Activated T-helper 2 cell treated with anti-CD3 and anti-CD28 coated beads, Interferon-gamma antibody, Interleukin-2, Interleukin-4, amounts not matched to agents 10 μg/mL and 5 μg/mL and 100 μg/mL, durations not matched to agents 14 hours and 24 hours and 36 hours (primary cell): ENCODE data around the gene PFDN5. TPM values are rescaled to one million over a fixed set of nuclear protein-coding genes. Genes with fewer than 3 reads are reported as not detected.
A peak's percentile ranks its signal among the peaks of the same experiment; 100 is the strongest.

Experiments used
- DNase-seq: peaks from one replicate; pipeline ENCODE4 v3.0.0; 2021; ENCODE audit warnings: low spot score
- H3K27ac Mint-ChIP-seq: one replicate; pipeline ENCODE4 v1.8.0; 2021; ENCODE audit warnings: mixed read lengths
- H3K27me3 Mint-ChIP-seq: one replicate; pipeline ENCODE4 v1.8.0; 2021; ENCODE audit warnings: low read depth, mixed read lengths
- H3K36me3 Mint-ChIP-seq: one replicate; pipeline ENCODE4 v1.8.0; 2021; ENCODE audit warnings: low read depth, mixed read lengths
- H3K4me1 Mint-ChIP-seq: one replicate; pipeline ENCODE4 v1.8.0; 2021; ENCODE audit warnings: low read depth, mixed read lengths
- H3K4me3 Mint-ChIP-seq: one replicate; pipeline ENCODE4 v1.8.0; 2021; ENCODE audit warnings: low read depth, mild to moderate bottlenecking, moderate library complexity, mixed read lengths
- H3K9me3 Mint-ChIP-seq: one replicate; pipeline ENCODE4 v1.8.0; 2021; ENCODE audit warnings: mixed read lengths
- intact Hi-C: fragments of 100-400 bp; cut with micrococcal nuclease; formaldehyde crosslinking; loops from one replicate; pipeline ENCODE4 v1.15.1; 2023
- total RNA-seq: library from RNA; stranded (reverse); gene quantifications from 2 replicates; pipeline ENCODE4 v1.2.3, GENCODE V29; 2022

Gene PFDN5
- total RNA-seq, 1 donor from 2014 or later: 321 TPM

- intact Hi-C loops: loop anchor here (1.0 to 2.0 kb wide), 6 partner anchors 16 to 59 kb away; partner anchors contain the start of genes AAAS, MYG1 and PFDN5
- Mint-ChIP-seq H3K36me3 (peaks cover 33% of the 10 kb centered on the region), H3K27ac (peak within 1 kb of the TSS; percentile 91), H3K4me1 (peaks cover 34% of the 10 kb centered on the region), H3K4me3 (peak within 1 kb of the TSS; percentile 92), H3K9me3 (no peaks in the 10 kb centered on the region), H3K27me3 (no peaks in the 10 kb centered on the region)
- peak; percentile 79 for DNase-seq
Measured at GRCh38 chr12:53267999-53268629, 27.2 kb upstream of the PFDN5 start, which contains the start of gene ESPL1. ESPL1 (plus strand) TSS chr12:53268299; CDS start chr12:53268767, 468 bp downstream.

GRCh38 chr12:53268630-53269562 lies 26.4 kb upstream of the PFDN5 start:
- Mint-ChIP-seq H3K4me3 (peak overlapping the region; percentile 92), H3K27ac (peak overlapping the region; percentile 91), H3K4me1 (peaks cover 34% of the 10 kb centered on the region), H3K9me3 (no peaks in the 10 kb centered on the region), H3K36me3 (peaks cover 37% of the 10 kb centered on the region), H3K27me3 (no peaks in the 10 kb centered on the region)
- intact Hi-C loops: loop anchor here (1.0 to 2.0 kb wide), 6 partner anchors 17 to 60 kb away; partner anchors contain the start of genes AAAS, MYG1 and PFDN5
- DNase-seq: no peak

- Mint-ChIP-seq H3K4me1 (peaks cover 26% of the 10 kb centered on the region), H3K27ac (peak overlapping the region; percentile 3), H3K4me3 (no peak overlapping the region), H3K36me3 (peaks cover 80% of the 10 kb centered on the region), H3K9me3 (no peaks in the 10 kb centered on the region), H3K27me3 (no peaks in the 10 kb centered on the region)
- intact Hi-C loops: no loop called here
- DNase-seq: no peak
Measured at GRCh38 chr12:53274445-53274844, 20.9 kb upstream of the PFDN5 start.

- Mint-ChIP-seq H3K27me3 (no peaks in the 10 kb centered on the region), H3K4me1 (peaks cover 13% of the 10 kb centered on the region), H3K36me3 (peaks cover 77% of the 10 kb centered on the region), H3K9me3 (no peaks in the 10 kb centered on the region), H3K27ac (no peak overlapping the region), H3K4me3 (no peak overlapping the region)
- intact Hi-C loops: no loop called here
- DNase-seq: no peak
Measured at GRCh38 chr12:53276511-53276910, 18.8 kb upstream of the PFDN5 start.

- Mint-ChIP-seq H3K9me3 (no peaks in the 10 kb centered on the region), H3K4me3 (no peak overlapping the region), H3K36me3 (peaks cover 80% of the 10 kb centered on the region), H3K4me1 (peaks cover 9% of the 10 kb centered on the region), H3K27ac (no peak overlapping the region), H3K27me3 (no peaks in the 10 kb centered on the region)
- intact Hi-C loops: no loop called here
- no peak for DNase-seq
Measured at GRCh38 chr12:53277981-53278380, 17.4 kb upstream of the PFDN5 start.

- Mint-ChIP-seq H3K27ac (no peak overlapping the region), H3K36me3 (peaks cover 85% of the 10 kb centered on the region), H3K4me1 (peaks cover 5% of the 10 kb centered on the region), H3K9me3 (no peaks in the 10 kb centered on the region), H3K27me3 (no peaks in the 10 kb centered on the region), H3K4me3 (no peak overlapping the region)
- DNase-seq: no peak
- intact Hi-C loops: no loop called here
Measured at GRCh38 chr12:53279283-53279869, 16.0 kb upstream of the PFDN5 start.

- peaks cover 3% of the 10 kb centered on the region for H3K4me1 Mint-ChIP-seq
- H3K36me3 Mint-ChIP-seq: peaks cover 85% of the 10 kb centered on the region
- H3K27ac Mint-ChIP-seq: no peak overlapping the region
- H3K27me3 Mint-ChIP-seq: no peaks in the 10 kb centered on the region
- no peak for DNase-seq
- no peaks in the 10 kb centered on the region for H3K9me3 Mint-ChIP-seq
- no peak overlapping the region for H3K4me3 Mint-ChIP-seq
- intact Hi-C loops: no loop called here
Measured at GRCh38 chr12:53279888-53280498, 15.3 kb upstream of the PFDN5 start.

- H3K4me1 Mint-ChIP-seq: peaks cover 15% of the 10 kb centered on the region
- no peaks in the 10 kb centered on the region for H3K9me3 Mint-ChIP-seq
- no peak overlapping the region for H3K27ac Mint-ChIP-seq
- no peak overlapping the region for H3K4me3 Mint-ChIP-seq
- peaks cover 82% of the 10 kb centered on the region for H3K36me3 Mint-ChIP-seq
- intact Hi-C loops: loop anchor here (2.0 kb wide), 2 partner anchors 74 to 128 kb away; no protein-coding TSS in a partner anchor
- H3K27me3 Mint-ChIP-seq: no peaks in the 10 kb centered on the region
- no peak for DNase-seq
Measured at GRCh38 chr12:53286448-53286847, 8.9 kb upstream of the PFDN5 start.

GRCh38 chr12:53287741-53288216 lies 7.6 kb upstream of the PFDN5 start:
- H3K36me3 Mint-ChIP-seq: peaks cover 81% of the 10 kb centered on the region
- H3K27ac Mint-ChIP-seq: peak overlapping the region; percentile 55
- no peak overlapping the region for H3K4me3 Mint-ChIP-seq
- no peaks in the 10 kb centered on the region for H3K27me3 Mint-ChIP-seq
- H3K4me1 Mint-ChIP-seq: peaks cover 15% of the 10 kb centered on the region
- no peaks in the 10 kb centered on the region for H3K9me3 Mint-ChIP-seq
- peak; percentile 45 for DNase-seq
- intact Hi-C loops: loop anchor here (2.0 kb wide), 2 partner anchors 75 to 129 kb away; no protein-coding TSS in a partner anchor

GRCh38 chr12:53288322-53288721 lies 7.0 kb upstream of the PFDN5 start:
- H3K27ac Mint-ChIP-seq: peak overlapping the region; percentile 40
- intact Hi-C loops: no loop called here

GRCh38 chr12:53289891-53290290 lies 5.5 kb upstream of the PFDN5 start:
- Mint-ChIP-seq H3K4me3 (no peak overlapping the region), H3K27ac (peak overlapping the region; percentile 77), H3K4me1 (peaks cover 17% of the 10 kb centered on the region), H3K36me3 (peaks cover 78% of the 10 kb centered on the region), H3K9me3 (no peaks in the 10 kb centered on the region), H3K27me3 (no peaks in the 10 kb centered on the region)
- DNase-seq: no peak
- intact Hi-C loops: no loop called here

More at GRCh38 chr12:53288322-53288721, 7.0 kb upstream of the PFDN5 start:
- no peak overlapping the region for H3K4me3 Mint-ChIP-seq
- H3K4me1 Mint-ChIP-seq: peaks cover 15% of the 10 kb centered on the region
- no peaks in the 10 kb centered on the region for H3K27me3 Mint-ChIP-seq
- H3K36me3 Mint-ChIP-seq: peaks cover 81% of the 10 kb centered on the region
- H3K9me3 Mint-ChIP-seq: no peaks in the 10 kb centered on the region
- DNase-seq: no peak

- H3K4me3 Mint-ChIP-seq: no peak overlapping the region
- H3K36me3 Mint-ChIP-seq: peaks cover 82% of the 10 kb centered on the region
- DNase-seq: no peak
- H3K27ac Mint-ChIP-seq: peak overlapping the region; percentile 77
- H3K9me3 Mint-ChIP-seq: no peaks in the 10 kb centered on the region
- H3K4me1 Mint-ChIP-seq: peaks cover 23% of the 10 kb centered on the region
- no peaks in the 10 kb centered on the region for H3K27me3 Mint-ChIP-seq
- intact Hi-C loops: no loop called here
Measured at GRCh38 chr12:53290661-53291060, 4.7 kb upstream of the PFDN5 start.
